Activated CD8-positive, alpha-beta T cell treated with anti-CD3 and anti-CD28 coated beads for 36 hours (primary cell): ENCODE data around the gene PPP1R13B. TPM values are rescaled to one million over a fixed set of nuclear protein-coding genes. Genes with fewer than 3 reads are reported as not detected.

ENCODE experiments used
- ATAC-seq: fragments of 200-7000 bp; cut with Tn5 transposase; one replicate; pipeline ENCODE4 v1.10.0; 2021; ENCODE audit warnings: mild to moderate bottlenecking, moderate library complexity
- CTCF ChIA-PET: fragments of 350-600 bp; sonication (Branson Sonifier 250); formaldehyde crosslinking; loops from one replicate; lab custom pipeline; 2021; ENCODE audit warnings: antibody characterized with exemption; lab: Charles Lee
- POLR2A ChIA-PET: fragments of 350-600 bp; sonication (Branson Sonifier 250); formaldehyde crosslinking; loops from one replicate; lab custom pipeline; 2021; ENCODE audit warnings: antibody characterized with exemption; lab: Charles Lee
- DNase-seq: peaks from one replicate; pipeline ENCODE4 v3.0.0-alpha.2; 2020
- H3K27ac Mint-ChIP-seq: one replicate; pipeline ENCODE4 v1.8.0; 2021; ENCODE audit warnings: mild to moderate bottlenecking, mixed read lengths
- H3K27me3 Mint-ChIP-seq: one replicate; pipeline ENCODE4 v1.8.0; 2021; ENCODE audit warnings: mixed read lengths
- H3K36me3 Mint-ChIP-seq: one replicate; pipeline ENCODE4 v1.8.0; 2021; ENCODE audit warnings: low read depth, mixed read lengths
- H3K4me1 Mint-ChIP-seq: one replicate; pipeline ENCODE4 v1.8.0; 2021; ENCODE audit warnings: low read depth, mixed read lengths
- H3K4me3 Mint-ChIP-seq: one replicate; pipeline ENCODE4 v1.8.0; 2021; ENCODE audit warnings: mild to moderate bottlenecking, moderate library complexity, mixed read lengths
- H3K9me3 Mint-ChIP-seq: one replicate; pipeline ENCODE4 v1.8.0; 2021; ENCODE audit warnings: mixed read lengths
- intact Hi-C: fragments of 100-400 bp; cut with micrococcal nuclease; formaldehyde crosslinking; loops from one replicate; pipeline ENCODE4 v1.10.0; 2022
- total RNA-seq, 2 experiments: library from RNA; stranded (reverse); gene quantifications; one replicate each; pipeline ENCODE4 v1.2.3, GENCODE V29; 2021
- TF ChIP-seq, protein P1 (sequence below): fragments of 200-600 bp; IDR thresholded peaks from one replicate; pipeline ENCODE4 v1.8.0; 2022; ENCODE audit warnings: antibody characterized with exemption, mild to moderate bottlenecking

PPP1R13B gene
- total RNA-seq, 2 experiments from 2014 or later = 11.9 to 14.5 TPM

DNA sequence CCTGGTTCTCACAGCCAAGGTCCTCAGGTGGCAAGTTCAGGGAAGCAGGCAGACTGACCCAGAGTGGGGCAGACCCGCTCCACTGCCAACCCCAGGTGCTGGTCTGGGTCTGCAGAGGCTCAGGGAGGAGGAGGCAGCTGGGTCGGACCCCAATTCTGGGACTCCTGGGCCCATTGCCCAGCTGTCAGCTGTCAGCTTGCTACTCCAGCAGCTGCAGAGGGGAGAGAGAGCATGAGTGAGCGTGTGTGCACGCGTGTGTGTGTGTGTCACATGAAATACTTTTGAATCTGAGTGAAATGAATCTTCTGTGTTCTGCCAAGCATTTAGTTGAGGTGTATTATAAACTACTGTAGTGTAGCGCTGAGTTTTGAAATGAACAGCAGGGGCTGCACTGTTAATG, 162.9 kb downstream of the PPP1R13B start:
- no peak overlapping the region for H3K27ac Mint-ChIP-seq
- no peak for ATAC-seq
- DNase-seq = no peak
- TF ChIP-seq, protein P1, sequence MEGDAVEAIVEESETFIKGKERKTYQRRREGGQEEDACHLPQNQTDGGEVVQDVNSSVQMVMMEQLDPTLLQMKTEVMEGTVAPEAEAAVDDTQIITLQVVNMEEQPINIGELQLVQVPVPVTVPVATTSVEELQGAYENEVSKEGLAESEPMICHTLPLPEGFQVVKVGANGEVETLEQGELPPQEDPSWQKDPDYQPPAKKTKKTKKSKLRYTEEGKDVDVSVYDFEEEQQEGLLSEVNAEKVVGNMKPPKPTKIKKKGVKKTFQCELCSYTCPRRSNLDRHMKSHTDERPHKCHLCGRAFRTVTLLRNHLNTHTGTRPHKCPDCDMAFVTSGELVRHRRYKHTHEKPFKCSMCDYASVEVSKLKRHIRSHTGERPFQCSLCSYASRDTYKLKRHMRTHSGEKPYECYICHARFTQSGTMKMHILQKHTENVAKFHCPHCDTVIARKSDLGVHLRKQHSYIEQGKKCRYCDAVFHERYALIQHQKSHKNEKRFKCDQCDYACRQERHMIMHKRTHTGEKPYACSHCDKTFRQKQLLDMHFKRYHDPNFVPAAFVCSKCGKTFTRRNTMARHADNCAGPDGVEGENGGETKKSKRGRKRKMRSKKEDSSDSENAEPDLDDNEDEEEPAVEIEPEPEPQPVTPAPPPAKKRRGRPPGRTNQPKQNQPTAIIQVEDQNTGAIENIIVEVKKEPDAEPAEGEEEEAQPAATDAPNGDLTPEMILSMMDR = no peak
- H3K36me3 Mint-ChIP-seq = peaks cover 31% of the 10 kb centered on the region
- no peaks in the 10 kb centered on the region for H3K27me3 Mint-ChIP-seq
- ChIA-PET POLR2A (no interaction called here), CTCF (no interaction called here)
- H3K4me1 Mint-ChIP-seq = peaks cover 4% of the 10 kb centered on the region
- H3K9me3 Mint-ChIP-seq = no peaks in the 10 kb centered on the region
- H3K4me3 Mint-ChIP-seq = no peak overlapping the region
- intact Hi-C loops = no loop called here

Other genes starting within 250 kb of the PPP1R13B start
- gene KLC1, start 218.4 kb downstream of the PPP1R13B start, total RNA-seq = 100 to 1,000 TPM in 1 of 2 experiments, 10 to 100 TPM in 1; 97.5 to 101 TPM
- gene XRCC3, start 132.1 kb downstream of the PPP1R13B start, total RNA-seq = 10 to 100 TPM; 47.3 to 55.2 TPM
- gene ZFYVE21, start 131.8 kb downstream of the PPP1R13B start, total RNA-seq = 10 to 100 TPM; 10.4 to 11.6 TPM
- 1 to 10 TPM; 1.2 to 1.6 TPM for gene TDRD9, start 80.9 kb upstream of the PPP1R13B start, total RNA-seq
- not detected for gene RD3L, start 95.0 kb upstream of the PPP1R13B start, total RNA-seq
- gene ASPG, start 238.1 kb upstream of the PPP1R13B start, total RNA-seq = not detected